PC-3 (cell line): ENCODE results near the gene CPA1. TPM values are rescaled to one million over a fixed set of nuclear protein-coding genes. Genes with fewer than 3 reads are reported as not detected.

Source experiments
- ATAC-seq: fragments of 200-7000 bp; cut with Tn5 transposase; 2 replicates; pipeline ENCODE4 v1.9.1; 2020; ENCODE audit warnings: mild to moderate bottlenecking, moderate library complexity
- BruUV-seq: library from RNA; stranded (reverse); fragments of 400-500 nt; replicated peaks from 2 replicates; lab custom pipeline; 2021; lab: Mats Ljungman, UMichigan
- CTCF ChIA-PET: fragments of 300-600 bp; sonication (Branson Sonifier 250); formaldehyde crosslinking; loops from one replicate; lab custom pipeline; 2022; ENCODE audit warnings: antibody characterized with exemption; lab: Charles Lee
- POLR2A ChIA-PET: fragments of 300-600 bp; sonication (Branson Sonifier 250); formaldehyde crosslinking; loops from one replicate; lab custom pipeline; 2022; ENCODE audit warnings: antibody characterized with exemption; ENCODE audit not compliant: unreplicated experiment; lab: Charles Lee
- DNase-seq: peaks from one replicate; pipeline ENCODE4 v3.0.0-alpha.2; 2015
- H2AFZ ChIP-seq: fragments of 300-600 bp; sonication (generic); 2 replicates; pipeline ENCODE4 v1.6.0; 2016; ENCODE audit warnings: antibody characterized with exemption, low read length
- H3F3A ChIP-seq: fragments of 300-600 bp; sonication (generic); one replicate; pipeline ENCODE4 v1.6.0; 2017; ENCODE audit warnings: antibody characterized with exemption, low read length, control low read depth, mild to moderate bottlenecking; ENCODE audit not compliant: unreplicated experiment
- H3K27ac ChIP-seq: fragments of 300-600 bp; sonication (generic); 2 replicates; pipeline ENCODE4 v1.5.1; 2016; ENCODE audit warnings: mild to moderate bottlenecking, low read length
- H3K27me3 ChIP-seq: fragments of 300-600 bp; sonication (generic); 2 replicates; pipeline ENCODE4 v1.6.1; 2016; ENCODE audit warnings: low read length, mixed read lengths
- H3K36me3 ChIP-seq: fragments of 300-600 bp; sonication (generic); 2 replicates; pipeline ENCODE4 v1.6.1; 2016; ENCODE audit warnings: low read depth, mixed run types, low read length, mixed read lengths
- H3K4me1 ChIP-seq: fragments of 300-600 bp; sonication (generic); 2 replicates; pipeline ENCODE4 v1.5.1; 2016; ENCODE audit warnings: low read length; ENCODE audit not compliant: insufficient read depth
- H3K4me2 ChIP-seq: fragments of 300-600 bp; sonication (generic); 2 replicates; pipeline ENCODE4 v1.6.0; 2016; ENCODE audit warnings: low read length
- H3K4me3 ChIP-seq: fragments of 300-600 bp; sonication (generic); 2 replicates; pipeline ENCODE4 v1.5.1; 2016; ENCODE audit warnings: mild to moderate bottlenecking, low read length, mixed read lengths
- H3K79me2 ChIP-seq: fragments of 300-600 bp; sonication (generic); 2 replicates; pipeline ENCODE4 v1.6.1; 2017; ENCODE audit warnings: low read length, mixed read lengths
- H3K9ac ChIP-seq: fragments of 300-600 bp; sonication (generic); 2 replicates; pipeline ENCODE4 v1.6.0; 2016; ENCODE audit warnings: mild to moderate bottlenecking, low read length
- H3K9me2 ChIP-seq: fragments of 300-600 bp; sonication (generic); replicated peaks from 2 replicates; pipeline ENCODE4 v1.6.1; 2016; ENCODE audit warnings: mixed run types, low read length, mixed read lengths
- H3K9me3 ChIP-seq: fragments of 300-600 bp; sonication (generic); 2 replicates; pipeline ENCODE4 v1.6.1; 2016; ENCODE audit warnings: low read length, mixed read lengths
- H4K20me1 ChIP-seq: fragments of 300-600 bp; sonication (generic); 2 replicates; pipeline ENCODE4 v1.6.1; 2016; ENCODE audit warnings: low read length, mixed read lengths
- EZH2 ChIP-seq: fragments of 300-600 bp; sonication (generic); IDR thresholded peaks from one replicate; pipeline ENCODE4 v1.6.1; 2017; ENCODE audit warnings: antibody characterized with exemption, mild to moderate bottlenecking, low read length; ENCODE audit not compliant: unreplicated experiment
- EZH2phosphoT487 ChIP-seq: fragments of 300-600 bp; sonication (generic); IDR thresholded peaks from 2 replicates; pipeline ENCODE4 v1.6.1; 2018; ENCODE audit warnings: mild to moderate bottlenecking, antibody characterized with exemption, low read length, borderline replicate concordance
- intact Hi-C: fragments of 100-400 bp; cut with micrococcal nuclease; formaldehyde crosslinking; loops from 2 replicates; pipeline ENCODE4 v1.9.0; 2023
- total RNA-seq: library from RNA; depleted of rRNA; stranded (reverse); fragments of >200 nt; gene quantifications from 2 replicates; pipeline ENCODE4 v1.2.3, GENCODE V29; 2014
- TF ChIP-seq, protein P1 (sequence below): fragments of 300-600 bp; sonication (generic); conservative IDR thresholded peaks from 2 replicates; pipeline ENCODE4 v1.5.1; 2017; ENCODE audit warnings: antibody characterized with exemption, low read depth, mild to moderate bottlenecking, low read length

The CPA1 gene
- total RNA-seq, 1 experiment from 2014 or later: not detected

GRCh38 chr7:130397758-130398073, 17.4 kb downstream of the CPA1 start:
- H3K4me3 ChIP-seq: no peak overlapping the region
- H3K79me2 ChIP-seq: no peaks in the 10 kb centered on the region
- TF ChIP-seq, protein P1, sequence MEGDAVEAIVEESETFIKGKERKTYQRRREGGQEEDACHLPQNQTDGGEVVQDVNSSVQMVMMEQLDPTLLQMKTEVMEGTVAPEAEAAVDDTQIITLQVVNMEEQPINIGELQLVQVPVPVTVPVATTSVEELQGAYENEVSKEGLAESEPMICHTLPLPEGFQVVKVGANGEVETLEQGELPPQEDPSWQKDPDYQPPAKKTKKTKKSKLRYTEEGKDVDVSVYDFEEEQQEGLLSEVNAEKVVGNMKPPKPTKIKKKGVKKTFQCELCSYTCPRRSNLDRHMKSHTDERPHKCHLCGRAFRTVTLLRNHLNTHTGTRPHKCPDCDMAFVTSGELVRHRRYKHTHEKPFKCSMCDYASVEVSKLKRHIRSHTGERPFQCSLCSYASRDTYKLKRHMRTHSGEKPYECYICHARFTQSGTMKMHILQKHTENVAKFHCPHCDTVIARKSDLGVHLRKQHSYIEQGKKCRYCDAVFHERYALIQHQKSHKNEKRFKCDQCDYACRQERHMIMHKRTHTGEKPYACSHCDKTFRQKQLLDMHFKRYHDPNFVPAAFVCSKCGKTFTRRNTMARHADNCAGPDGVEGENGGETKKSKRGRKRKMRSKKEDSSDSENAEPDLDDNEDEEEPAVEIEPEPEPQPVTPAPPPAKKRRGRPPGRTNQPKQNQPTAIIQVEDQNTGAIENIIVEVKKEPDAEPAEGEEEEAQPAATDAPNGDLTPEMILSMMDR: no peak
- TF ChIP-seq EZH2 (no peak), EZH2phosphoT487 (no peak)
- H3K9ac ChIP-seq: no peak overlapping the region
- ChIA-PET POLR2A (no interaction called here), CTCF (no interaction called here)
- H4K20me1 ChIP-seq: no peaks in the 10 kb centered on the region
- H3K9me3 ChIP-seq: no peaks in the 10 kb centered on the region
- no peak overlapping the region for H2AFZ ChIP-seq
- no peak for DNase-seq
- no peaks in the 10 kb centered on the region for H3F3A ChIP-seq
- no peak overlapping the region for H3K27ac ChIP-seq
- H3K4me1 ChIP-seq: no peaks in the 10 kb centered on the region
- H3K9me2 ChIP-seq: no peaks in the 10 kb centered on the region
- no peaks in the 10 kb centered on the region for H3K27me3 ChIP-seq
- BruUV-seq: no TSS peak
- intact Hi-C loops: no loop called here
- H3K36me3 ChIP-seq: peaks cover 2% of the 10 kb centered on the region; the same call in 1 of the 2 replicates
- no peak overlapping the region for H3K4me2 ChIP-seq
- no peak for ATAC-seq

DNA sequence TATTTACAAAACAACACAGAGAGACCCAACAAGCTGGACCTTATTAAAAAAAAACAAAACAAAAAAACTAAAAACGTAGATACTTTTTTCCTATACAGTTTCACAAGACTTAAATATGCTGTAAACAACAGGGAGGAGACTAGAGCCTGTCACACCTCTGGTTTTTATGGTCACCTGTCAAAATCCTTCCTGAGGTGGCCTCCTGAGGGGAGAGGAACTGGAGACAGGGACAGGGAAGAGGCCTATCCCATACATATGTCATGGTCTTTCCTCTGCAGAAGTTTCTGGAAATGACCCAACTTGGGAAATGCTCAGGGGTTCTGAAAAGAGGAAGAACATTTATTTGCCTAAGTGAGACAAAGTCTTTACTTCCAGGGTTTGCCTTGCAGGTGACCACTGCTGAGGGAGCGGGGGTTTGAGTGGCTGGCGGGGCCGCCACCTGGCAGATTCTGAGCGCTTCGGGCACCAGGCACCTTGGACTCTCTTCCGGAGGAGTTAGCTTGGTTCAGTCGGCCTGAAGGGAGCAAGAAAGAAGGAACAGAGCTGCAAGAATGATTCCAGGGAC, 18.3 kb downstream of the CPA1 start:
- Histone ChIP-seq H3K36me3 (peaks cover 2% of the 10 kb centered on the region; the same call in 1 of the 2 replicates), H3K9me3 (no peaks in the 10 kb centered on the region), H3K4me1 (no peaks in the 10 kb centered on the region), H3K4me2 (no peak overlapping the region), H2AFZ (no peak overlapping the region), H3K79me2 (no peaks in the 10 kb centered on the region), H3K27ac (no peak overlapping the region), H3K9me2 (no peaks in the 10 kb centered on the region), H3K9ac (no peak overlapping the region), H3F3A (no peaks in the 10 kb centered on the region), H3K27me3 (no peaks in the 10 kb centered on the region), H4K20me1 (no peaks in the 10 kb centered on the region), H3K4me3 (no peak overlapping the region)
- ChIA-PET CTCF (no interaction called here), POLR2A (no interaction called here)
- intact Hi-C loops: no loop called here
- no peak for TF ChIP-seq EZH2
- TF ChIP-seq EZH2phosphoT487: no peak
- TF ChIP-seq, protein P1: no peak
- DNase-seq: no peak
- BruUV-seq: no TSS peak
- no peak for ATAC-seq

DNA sequence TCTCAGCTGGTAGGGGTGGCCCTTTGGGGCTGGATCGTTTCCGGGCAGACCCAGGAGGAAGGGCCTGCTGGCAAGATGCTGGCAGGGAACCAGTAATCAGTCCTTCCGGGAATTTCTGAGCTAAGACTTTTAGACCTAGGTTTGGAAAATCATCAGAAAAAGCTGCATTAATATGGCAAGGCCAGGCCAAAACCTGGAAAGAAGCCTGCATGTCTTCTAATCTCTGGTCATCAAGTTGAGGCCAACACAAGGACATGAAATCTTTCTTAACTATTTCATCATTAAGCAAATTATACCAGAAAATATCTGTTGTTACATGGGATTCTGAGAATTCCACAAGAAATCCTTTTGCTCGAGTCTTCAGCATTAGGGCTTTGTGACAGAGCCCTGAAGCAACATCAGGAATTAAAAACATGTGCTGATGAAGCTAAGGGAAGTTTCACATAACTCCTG, 19.9 kb downstream of the CPA1 start:
- Histone ChIP-seq H2AFZ (no peak overlapping the region), H3K4me2 (no peak overlapping the region), H3K27me3 (no peaks in the 10 kb centered on the region), H3K27ac (no peak overlapping the region), H3K9me2 (no peaks in the 10 kb centered on the region), H3K4me3 (no peak overlapping the region), H3F3A (no peaks in the 10 kb centered on the region), H3K36me3 (peaks cover 2% of the 10 kb centered on the region; the same call in 1 of the 2 replicates), H3K9me3 (no peaks in the 10 kb centered on the region), H4K20me1 (no peaks in the 10 kb centered on the region), H3K4me1 (no peaks in the 10 kb centered on the region), H3K79me2 (no peaks in the 10 kb centered on the region), H3K9ac (no peak overlapping the region)
- ATAC-seq (no peak), DNase-seq (no peak)
- POLR2A ChIA-PET: no interaction called here
- intact Hi-C loops: no loop called here
- TF ChIP-seq EZH2phosphoT487: no peak
- no peak for TF ChIP-seq EZH2
- TF ChIP-seq, protein P1: no peak
- CTCF ChIA-PET: no interaction called here
- no TSS peak for BruUV-seq
